ENCODE measurements around the gene SLC12A3.
A peak's percentile ranks its signal among the peaks of the same experiment; 100 is the strongest.

The SLC12A3 gene

GRCh38 chr16:56835320-56835719, 29.7 kb upstream of the SLC12A3 start:
- Histone ChIP-seq H3K27me3 (ENCODE audit: insufficient read depth, low read depth) (no peaks in the 10 kb centered on the region), H3K79me2 (ENCODE audit: insufficient read depth, low read depth) (no peaks in the 10 kb centered on the region), H3K27ac (no peak overlapping the region), H3K9ac (no peak overlapping the region), H3K4me1 (ENCODE audit: low read depth, poor library complexity, severe bottlenecking) (no peaks in the 10 kb centered on the region), H3K4me3 (IDR thresholded peaks at IDR 0.05; ENCODE audit: insufficient read depth, low read depth, low read length) (no peak overlapping the region), H3K4me2 (no peak overlapping the region), H3K36me3 (ENCODE audit: insufficient read depth) (no peaks in the 10 kb centered on the region; the same call in 1 of the 2 replicates), H2AFZ (ENCODE audit: low read depth) (no peak overlapping the region), H4K20me1 (ENCODE audit: insufficient read depth) (no peaks in the 10 kb centered on the region)
- TF ChIP-seq CTCF (conservative IDR thresholded peaks at IDR 0.05; ENCODE audit: low read depth, low read length), result no peak

GRCh38 chr16:56836410-56837230, 28.4 kb upstream of the SLC12A3 start:
- Histone ChIP-seq H3K4me1 (ENCODE audit: low read depth, poor library complexity, severe bottlenecking) (peaks cover 7% of the 10 kb centered on the region), H2AFZ (ENCODE audit: low read depth) (no peak overlapping the region), H3K4me2 (no peak overlapping the region), H3K4me3 (IDR thresholded peaks at IDR 0.05; ENCODE audit: insufficient read depth, low read depth, low read length) (no peak overlapping the region), H3K9ac (no peak overlapping the region), H3K27me3 (ENCODE audit: insufficient read depth, low read depth) (no peaks in the 10 kb centered on the region), H4K20me1 (ENCODE audit: insufficient read depth) (no peaks in the 10 kb centered on the region), H3K36me3 (ENCODE audit: insufficient read depth) (no peaks in the 10 kb centered on the region; the same call in 1 of the 2 replicates), H3K79me2 (ENCODE audit: insufficient read depth, low read depth) (no peaks in the 10 kb centered on the region), H3K27ac (no peak overlapping the region)
- no peak for TF ChIP-seq CTCF (conservative IDR thresholded peaks at IDR 0.05; ENCODE audit: low read depth, low read length)

GRCh38 chr16:56838622-56839337, 26.2 kb upstream of the SLC12A3 start:
- Histone ChIP-seq H4K20me1 (ENCODE audit: insufficient read depth) (no peaks in the 10 kb centered on the region), H3K4me1 (ENCODE audit: low read depth, poor library complexity, severe bottlenecking) (peaks cover 10% of the 10 kb centered on the region), H3K36me3 (ENCODE audit: insufficient read depth) (peaks cover 5% of the 10 kb centered on the region; the same call in 1 of the 2 replicates), H3K4me2 (no peak overlapping the region), H2AFZ (ENCODE audit: low read depth) (no peak overlapping the region), H3K27ac (no peak overlapping the region), H3K9ac (no peak overlapping the region), H3K4me3 (IDR thresholded peaks at IDR 0.05; ENCODE audit: insufficient read depth, low read depth, low read length) (no peak overlapping the region), H3K79me2 (ENCODE audit: insufficient read depth, low read depth) (no peaks in the 10 kb centered on the region), H3K27me3 (ENCODE audit: insufficient read depth, low read depth) (no peaks in the 10 kb centered on the region)
- TF ChIP-seq CTCF (conservative IDR thresholded peaks at IDR 0.05; ENCODE audit: low read depth, low read length), result no peak

- no peaks in the 10 kb centered on the region for H3K79me2 ChIP-seq (ENCODE audit: insufficient read depth, low read depth)
- peaks cover 10% of the 10 kb centered on the region for H3K4me1 ChIP-seq (ENCODE audit: low read depth, poor library complexity, severe bottlenecking)
- no peaks in the 10 kb centered on the region for H3K27me3 ChIP-seq (ENCODE audit: insufficient read depth, low read depth)
- H3K4me3 ChIP-seq (IDR thresholded peaks at IDR 0.05; ENCODE audit: insufficient read depth, low read depth, low read length), result no peak overlapping the region
- no peaks in the 10 kb centered on the region for H4K20me1 ChIP-seq (ENCODE audit: insufficient read depth)
- TF ChIP-seq CTCF (conservative IDR thresholded peaks at IDR 0.05; ENCODE audit: low read depth, low read length), result no peak
- H2AFZ ChIP-seq (ENCODE audit: low read depth), result no peak overlapping the region
- peaks cover 5% of the 10 kb centered on the region; the same call in 1 of the 2 replicates for H3K36me3 ChIP-seq (ENCODE audit: insufficient read depth)
- no peak overlapping the region for H3K4me2 ChIP-seq
- peak overlapping the region; percentile 21; the same call in 1 of the 2 replicates for H3K27ac ChIP-seq
- H3K9ac ChIP-seq, result no peak overlapping the region
Observed at GRCh38 chr16:56841233-56841632, 23.8 kb upstream of the SLC12A3 start.
